Ovary (tissue), 3 donors: ENCODE results near the gene TERT.

ENCODE experiments used
- CTCF ChIP-seq, 3 donors: fragments of 450-650 bp in 2 of 3; fragments of 200-600 bp in 1 of 3; IDR thresholded peaks; one replicate each; pipeline versions ENCODE4 v1.5.1 to v1.8.0; 2016 to 2022; ENCODE audit warnings: antibody characterized with exemption in 3 of 3, mild to moderate bottlenecking in 1 of 3
- EP300 ChIP-seq: sonication (generic); formaldehyde crosslinking; IDR thresholded peaks from one replicate; pipeline ENCODE4 v1.6.1; 2017; ENCODE audit warnings: antibody characterized with exemption
- donor health status: DM: no; HTN: no; CAD: no.

- TF ChIP-seq CTCF (IDR thresholded peaks at IDR 0.05) (no peak), EP300 (no peak)
Observed at GRCh38 chr5:1207555-1207954, 87.3 kb downstream of the TERT start.
